ENCODE measurements around the gene SHF.

SHF gene

GRCh38 chr15:45205192-45205591 lies 17.4 kb upstream of the SHF start:
- H3K4me3 ChIP-seq (ENCODE audit: control insufficient read depth, low read depth, low read length), result no peak overlapping the region
- TF ChIP-seq CTCF (IDR thresholded peaks at IDR 0.05; ENCODE audit: control insufficient read depth, insufficient read depth, low read depth, low read length, missing control alignments), result peak; percentile 90
- peak; percentile 41 for DNase-seq (ENCODE audit: low read depth)

GRCh38 chr15:45203182-45203581 lies 15.4 kb upstream of the SHF start:
- H3K4me3 ChIP-seq (ENCODE audit: control insufficient read depth, low read depth, low read length), result no peak overlapping the region
- DNase-seq (ENCODE audit: low read depth), result no peak
- no peak for TF ChIP-seq CTCF (IDR thresholded peaks at IDR 0.05; ENCODE audit: control insufficient read depth, insufficient read depth, low read depth, low read length, missing control alignments)

- no peak overlapping the region for H3K4me3 ChIP-seq (ENCODE audit: control insufficient read depth, low read depth, low read length)
- TF ChIP-seq CTCF (IDR thresholded peaks at IDR 0.05; ENCODE audit: control insufficient read depth, insufficient read depth, low read depth, low read length, missing control alignments), result no peak
- no peak for DNase-seq (ENCODE audit: low read depth)
Measured at GRCh38 chr15:45201869-45202268, 14.1 kb upstream of the SHF start.

- DNase-seq (ENCODE audit: low read depth), result no peak
- TF ChIP-seq CTCF (IDR thresholded peaks at IDR 0.05; ENCODE audit: control insufficient read depth, insufficient read depth, low read depth, low read length, missing control alignments), result no peak
- no peak overlapping the region for H3K4me3 ChIP-seq (ENCODE audit: control insufficient read depth, low read depth, low read length)
Measured at GRCh38 chr15:45201557-45201859, 13.7 kb upstream of the SHF start.

GRCh38 chr15:45200799-45201556 lies 13.2 kb upstream of the SHF start:
- DNase-seq (ENCODE audit: low read depth), result peak; percentile 50
- peak overlapping the region; percentile 50 for H3K4me3 ChIP-seq (ENCODE audit: control insufficient read depth, low read depth, low read length)
- no peak for TF ChIP-seq CTCF (IDR thresholded peaks at IDR 0.05; ENCODE audit: control insufficient read depth, insufficient read depth, low read depth, low read length, missing control alignments)

- TF ChIP-seq CTCF (IDR thresholded peaks at IDR 0.05; ENCODE audit: control insufficient read depth, insufficient read depth, low read depth, low read length, missing control alignments), result no peak
Measured at GRCh38 chr15:45200001-45200798, 12.4 kb upstream of the SHF start.

More at GRCh38 chr15:45200001-45200798, 12.4 kb upstream of the SHF start:
- peak overlapping the region; percentile 83 for H3K4me3 ChIP-seq (ENCODE audit: control insufficient read depth, low read depth, low read length)
- DNase-seq (ENCODE audit: low read depth), result peak; percentile 90

Measured in AG09309 (cell line).